Stimulated activated CD8-positive, alpha-beta memory T cell treated with anti-CD3 and anti-CD28 coated beads, Interleukin-12 subunit alpha, Interleukin-12 subunit beta, amount 100 ng/mL, for 4 hours (primary cell): ENCODE measurements around the gene GALR2.
"Not testable (repeated sequence)": the region's sequence is repeated elsewhere in the genome, so short reads cannot be mapped to it uniquely, and the experiment has no call there.

ENCODE experiments used
- DNase-seq: peaks from one replicate; pipeline ENCODE4 v3.0.0-alpha.2; 2020; ENCODE audit warnings: low read depth

The GALR2 gene, protein sequence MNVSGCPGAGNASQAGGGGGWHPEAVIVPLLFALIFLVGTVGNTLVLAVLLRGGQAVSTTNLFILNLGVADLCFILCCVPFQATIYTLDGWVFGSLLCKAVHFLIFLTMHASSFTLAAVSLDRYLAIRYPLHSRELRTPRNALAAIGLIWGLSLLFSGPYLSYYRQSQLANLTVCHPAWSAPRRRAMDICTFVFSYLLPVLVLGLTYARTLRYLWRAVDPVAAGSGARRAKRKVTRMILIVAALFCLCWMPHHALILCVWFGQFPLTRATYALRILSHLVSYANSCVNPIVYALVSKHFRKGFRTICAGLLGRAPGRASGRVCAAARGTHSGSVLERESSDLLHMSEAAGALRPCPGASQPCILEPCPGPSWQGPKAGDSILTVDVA

DNA sequence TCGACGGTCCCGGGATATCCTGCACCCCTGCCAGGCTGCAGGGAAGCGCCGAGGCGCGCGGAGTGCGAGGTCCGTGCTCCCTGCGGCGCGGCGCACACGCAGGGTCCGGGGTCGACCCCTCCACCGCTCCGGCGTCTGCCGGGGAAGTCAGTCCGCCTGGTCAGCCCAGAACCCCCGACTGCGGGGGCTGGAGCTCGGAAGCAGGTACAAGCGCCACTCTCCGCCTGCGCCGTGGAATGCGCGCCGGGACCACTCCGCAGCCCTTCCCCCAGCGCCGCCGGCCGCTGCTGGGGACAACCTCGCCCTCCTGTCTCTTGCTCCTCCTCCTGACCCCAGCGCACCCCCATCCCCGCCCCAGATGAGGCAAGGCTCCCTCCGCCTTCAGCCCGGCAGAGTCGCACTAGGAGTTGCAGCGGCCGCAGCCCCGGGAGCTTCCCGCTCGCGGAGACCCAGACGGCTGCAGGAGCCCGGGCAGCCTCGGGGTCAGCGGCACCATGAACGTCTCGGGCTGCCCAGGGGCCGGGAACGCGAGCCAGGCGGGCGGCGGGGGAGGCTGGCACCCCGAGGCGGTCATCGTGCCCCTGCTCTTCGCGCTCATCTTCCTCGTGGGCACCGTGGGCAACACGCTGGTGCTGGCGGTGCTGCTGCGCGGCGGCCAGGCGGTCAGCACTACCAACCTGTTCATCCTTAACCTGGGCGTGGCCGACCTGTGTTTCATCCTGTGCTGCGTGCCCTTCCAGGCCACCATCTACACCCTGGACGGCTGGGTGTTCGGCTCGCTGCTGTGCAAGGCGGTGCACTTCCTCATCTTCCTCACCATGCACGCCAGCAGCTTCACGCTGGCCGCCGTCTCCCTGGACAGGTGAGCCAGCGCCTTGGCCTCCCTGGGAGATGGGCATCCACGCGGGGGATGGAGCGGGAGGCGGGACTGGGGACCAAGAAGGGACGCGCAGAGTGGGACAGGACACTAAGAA, at the start of gene GALR2:
GALR2 (plus strand) TSS at position 392 of the 974 bp plus-strand sequence; CDS start at position 495, 103 bp downstream.
- DNase-seq = no peak

DNA sequence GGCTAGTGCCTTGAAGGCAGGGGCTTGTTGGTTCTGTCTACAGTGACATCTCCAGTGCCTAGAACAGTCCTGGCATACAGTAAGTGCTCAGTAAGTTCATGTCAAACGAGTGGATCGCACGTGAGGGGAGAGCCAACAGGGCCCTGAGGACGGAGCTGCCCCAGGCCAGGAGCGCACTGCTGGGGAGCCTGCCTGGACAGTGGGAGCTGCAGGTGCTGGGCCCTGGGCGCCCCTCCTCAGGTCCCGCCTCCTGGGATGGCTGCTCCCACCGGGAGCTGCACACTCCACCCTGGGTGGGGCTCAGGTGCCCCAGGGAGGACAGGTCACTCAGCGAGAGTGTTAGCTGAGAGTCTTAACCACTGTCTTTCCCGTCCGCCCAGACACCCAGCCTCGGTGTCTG, 49.3 kb upstream of the GALR2 start:
- no peak for DNase-seq

DNA sequence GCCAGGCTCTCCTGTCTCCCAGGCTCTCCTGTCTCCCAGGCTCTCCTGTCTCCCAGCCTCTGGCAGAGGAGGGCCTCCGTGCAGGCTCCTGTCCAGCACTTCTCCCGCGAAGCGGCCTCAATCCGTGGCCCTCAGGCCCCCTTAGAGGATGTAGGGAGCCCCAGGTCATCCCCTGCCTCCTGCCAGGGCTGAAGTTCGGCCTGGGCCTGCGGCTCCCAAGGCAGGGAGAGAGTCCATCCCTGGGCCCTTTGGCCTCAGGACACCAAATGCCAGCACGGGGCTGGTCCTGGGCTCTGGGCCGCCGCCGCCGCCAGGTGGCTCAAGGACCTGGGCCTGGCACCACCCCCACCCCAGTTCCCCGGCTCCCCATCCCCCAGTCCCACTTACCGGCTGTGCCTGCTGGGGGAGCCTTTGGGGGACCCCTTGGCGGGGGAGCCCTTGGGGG, 47.8 kb upstream of the GALR2 start:
- no peak for DNase-seq

DNA sequence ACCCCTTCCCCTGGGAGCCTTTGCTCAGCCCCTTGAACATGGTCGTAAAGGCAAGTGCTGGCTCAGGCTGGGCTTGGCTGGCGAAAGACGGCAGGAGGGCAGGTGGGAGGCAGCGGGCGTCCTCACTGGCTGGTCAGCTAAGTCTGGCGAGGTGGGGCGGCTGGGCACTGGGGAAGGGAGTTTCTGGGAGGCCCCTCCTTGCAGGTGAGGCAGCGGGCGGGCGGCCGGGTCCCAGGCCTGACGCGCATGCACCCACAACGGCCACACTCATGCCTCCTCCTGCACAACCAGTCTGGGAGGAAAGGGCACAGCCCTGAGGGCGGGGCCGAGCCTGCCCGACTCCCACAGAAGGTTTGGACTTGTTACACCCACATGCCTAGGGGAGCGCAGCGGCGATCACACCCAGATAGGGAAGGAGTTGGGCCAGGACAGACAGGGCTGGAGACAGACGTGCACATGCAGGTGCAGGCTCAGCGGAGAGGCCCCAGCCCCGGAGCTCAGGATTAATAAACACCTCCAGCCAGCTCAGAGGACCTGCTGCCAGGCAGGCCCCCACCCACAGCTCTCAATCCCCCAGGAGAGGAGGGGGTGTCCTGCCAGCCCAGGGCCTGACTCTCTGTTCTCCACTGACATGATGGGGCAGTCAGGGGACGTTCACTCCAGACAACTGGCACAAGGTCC, 47.3 kb upstream of the GALR2 start, which contains the start of gene EVPL:
EVPL (minus strand) TSS at position 148 of the 681 bp plus-strand sequence; CDS start at position 40, 108 bp downstream.
- no peak for DNase-seq

DNA sequence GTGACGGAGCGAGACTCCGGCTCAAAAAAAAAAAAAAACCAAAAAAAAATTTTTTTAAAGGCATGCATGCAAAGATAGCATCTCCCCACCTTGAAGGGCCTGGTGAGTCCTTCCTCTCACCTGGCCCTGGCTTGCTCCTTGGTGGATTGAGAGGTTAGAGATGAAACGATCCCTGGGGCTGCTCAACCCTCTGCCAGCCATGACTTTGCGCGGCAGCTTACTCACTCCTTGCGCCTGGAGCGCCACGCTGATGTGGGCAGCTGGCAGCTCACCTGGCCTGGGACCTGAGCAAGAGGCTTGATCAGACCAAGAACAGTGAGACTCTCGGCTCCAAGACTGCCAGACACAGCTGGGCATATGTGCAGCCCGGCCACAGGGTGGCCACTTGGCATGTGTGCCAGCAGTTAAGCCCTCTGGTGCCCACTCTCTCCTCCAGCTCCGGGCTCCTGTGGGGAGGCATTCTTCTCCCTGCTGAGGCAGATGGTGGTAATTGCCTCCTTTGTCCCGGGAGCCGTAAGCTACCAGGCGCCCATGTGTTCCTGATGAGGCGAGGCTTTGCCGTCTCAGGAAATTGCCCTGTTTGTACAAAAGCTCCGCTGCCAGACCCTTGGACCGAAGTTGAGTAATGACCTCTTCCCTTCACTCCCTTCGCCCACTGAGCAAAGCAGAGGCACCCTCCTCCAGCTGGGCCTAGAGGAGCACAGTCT, 42.4 kb upstream of the GALR2 start:
- DNase-seq = no peak

DNA sequence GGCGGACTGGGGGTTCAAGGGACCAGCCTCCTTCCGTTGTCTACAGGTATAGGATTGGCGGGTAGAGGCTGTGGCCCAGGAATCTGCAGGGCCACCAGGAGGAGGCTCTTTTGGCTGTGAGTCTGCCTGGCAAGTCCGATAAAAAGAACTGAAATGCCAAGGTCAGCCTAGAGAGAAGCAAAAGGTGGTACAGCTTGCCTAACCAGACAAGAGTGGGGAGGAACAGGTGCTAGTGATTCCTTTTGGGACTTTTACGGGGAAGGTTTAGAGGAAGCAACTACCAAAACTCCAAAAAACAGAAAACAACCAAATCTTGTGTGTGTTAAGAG, 41.8 kb upstream of the GALR2 start:
- no peak for DNase-seq

DNA sequence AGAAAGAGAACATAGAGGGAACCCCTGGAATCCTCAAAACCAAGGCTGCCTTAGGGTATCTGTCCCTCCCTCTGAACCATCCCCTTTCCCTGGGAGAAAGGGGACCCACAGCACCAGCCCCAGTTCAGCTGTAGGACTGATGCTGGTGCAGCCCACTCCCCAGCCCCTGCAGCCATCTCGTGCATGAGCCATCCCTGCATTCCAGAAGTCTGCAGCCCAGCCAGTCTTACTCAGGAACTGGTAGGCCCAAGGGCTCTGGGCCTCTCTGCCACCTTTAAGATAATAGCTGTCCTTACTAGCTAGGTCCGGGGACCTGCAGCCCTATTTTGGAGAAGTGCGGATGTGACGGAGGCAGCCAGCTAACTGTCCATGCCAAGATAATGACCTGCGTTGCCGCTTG, 41.4 kb upstream of the GALR2 start:
- no peak for DNase-seq

DNA sequence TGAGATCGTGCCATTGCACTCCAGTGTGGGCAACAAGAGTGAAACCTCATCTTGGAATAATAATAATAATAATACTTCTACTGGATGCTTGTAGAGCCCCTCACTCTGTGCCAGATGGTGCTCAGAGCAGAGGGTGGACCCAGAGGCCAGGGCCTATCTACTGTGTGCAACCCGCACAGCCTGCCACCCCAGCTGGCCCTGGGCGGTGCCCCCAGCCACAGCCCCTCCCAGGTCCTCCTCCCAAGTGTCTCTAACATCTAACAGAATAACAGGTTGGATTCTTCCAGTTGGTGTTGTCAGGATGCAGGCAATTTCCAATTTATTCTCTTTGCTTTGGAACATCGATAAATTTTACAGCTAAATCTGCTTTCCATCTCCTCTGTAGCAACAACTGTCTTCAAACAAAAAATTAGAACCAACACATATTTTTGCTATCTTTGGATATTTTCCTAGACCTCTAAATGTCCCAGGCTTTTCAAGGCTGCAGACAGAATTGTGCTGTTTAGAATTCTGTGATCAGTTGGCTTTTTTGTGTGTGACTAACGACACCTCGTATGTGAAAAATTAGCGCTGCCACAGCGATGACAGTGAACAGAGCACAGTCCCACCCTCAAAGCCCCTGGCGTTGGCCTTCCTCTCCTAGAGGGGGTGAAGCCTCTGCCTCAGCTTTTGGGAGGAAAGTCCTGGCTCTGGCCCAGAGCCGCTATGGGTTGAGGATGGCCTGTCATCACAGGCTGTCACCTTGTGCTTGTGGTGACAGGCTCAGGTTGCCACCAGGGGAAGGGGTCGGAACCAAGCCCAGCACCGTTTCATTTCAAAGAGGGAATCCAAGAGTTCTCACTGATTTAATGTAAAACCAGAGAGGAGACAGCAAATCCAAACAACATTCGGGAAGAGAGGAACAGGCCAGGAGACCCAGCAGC, 39.9 kb upstream of the GALR2 start:
- DNase-seq = no peak

DNA sequence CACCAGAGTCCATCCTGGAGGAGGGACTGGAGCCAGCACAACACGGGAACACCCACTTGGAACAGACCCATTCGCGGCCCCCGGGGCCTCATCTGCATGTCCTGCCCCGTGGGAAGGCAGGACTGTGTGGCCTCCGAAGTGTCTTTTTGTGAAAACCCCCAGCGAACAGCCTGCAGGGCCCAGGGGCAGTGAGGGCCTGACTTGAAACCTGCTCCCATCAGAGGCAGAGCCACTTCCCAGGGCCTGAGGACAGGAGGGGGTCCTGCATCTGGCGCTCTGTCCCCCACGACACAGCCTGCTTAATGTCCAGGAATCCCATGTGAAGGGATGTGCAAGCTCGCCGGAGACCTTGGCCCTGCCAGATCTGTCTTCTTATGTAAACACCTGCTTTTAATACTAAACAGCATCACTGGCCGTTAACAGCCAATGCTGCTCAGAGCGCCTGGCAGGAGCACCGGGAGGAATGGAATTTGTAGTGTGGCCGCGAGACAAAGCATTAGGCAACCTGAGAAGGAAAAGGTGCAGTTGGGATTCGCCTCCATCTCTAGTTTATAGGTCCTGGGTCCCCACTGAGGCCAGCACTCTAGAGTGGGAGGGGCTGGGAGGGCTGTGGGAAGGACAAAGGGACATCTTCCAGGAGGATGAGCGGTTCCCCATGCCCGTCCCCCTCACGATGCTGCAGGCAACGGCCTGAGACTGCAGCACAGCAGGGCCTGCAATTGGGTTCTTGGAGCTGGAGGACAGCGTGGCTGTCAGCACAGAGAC, 37.9 kb upstream of the GALR2 start:
- no peak for DNase-seq

DNA sequence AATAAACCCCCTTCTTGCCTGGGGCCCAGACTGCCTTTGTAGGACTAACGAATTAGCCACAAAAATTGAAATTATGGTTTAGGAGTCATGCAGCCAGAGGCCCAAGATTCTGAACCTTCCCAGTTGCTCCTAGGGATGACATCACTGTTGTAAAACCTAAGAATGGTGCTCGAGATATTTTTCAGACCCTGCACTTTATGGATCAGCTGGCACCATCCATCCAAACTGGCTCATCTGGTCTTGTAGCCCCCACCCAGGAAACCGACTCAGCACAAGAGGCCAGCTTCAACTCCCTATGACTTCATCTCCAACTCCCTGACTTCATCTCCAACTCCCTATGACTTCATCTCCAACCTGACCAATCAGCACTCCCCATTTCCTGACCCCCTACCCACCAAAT, 36.5 kb upstream of the GALR2 start:
- DNase-seq = no peak

DNA sequence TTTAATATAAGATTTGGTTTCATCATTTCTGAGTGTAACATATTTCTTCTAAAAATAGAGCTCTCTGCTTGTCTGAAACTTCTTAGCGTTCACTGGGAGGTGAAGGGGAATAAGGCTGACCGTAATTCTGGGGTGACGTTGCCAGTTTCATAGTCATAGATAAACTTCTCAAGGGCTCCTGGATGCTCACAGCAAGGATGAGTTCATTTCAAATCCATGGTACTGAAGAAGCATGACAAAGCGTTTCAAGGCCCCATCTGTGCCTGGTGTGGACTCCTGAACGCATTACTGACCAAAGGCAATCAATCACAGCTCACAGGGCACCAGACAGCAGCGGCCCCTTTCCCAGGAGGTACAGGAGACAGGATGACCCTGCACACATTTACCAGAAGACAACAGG, 35.5 kb upstream of the GALR2 start:
- DNase-seq = no peak

DNA sequence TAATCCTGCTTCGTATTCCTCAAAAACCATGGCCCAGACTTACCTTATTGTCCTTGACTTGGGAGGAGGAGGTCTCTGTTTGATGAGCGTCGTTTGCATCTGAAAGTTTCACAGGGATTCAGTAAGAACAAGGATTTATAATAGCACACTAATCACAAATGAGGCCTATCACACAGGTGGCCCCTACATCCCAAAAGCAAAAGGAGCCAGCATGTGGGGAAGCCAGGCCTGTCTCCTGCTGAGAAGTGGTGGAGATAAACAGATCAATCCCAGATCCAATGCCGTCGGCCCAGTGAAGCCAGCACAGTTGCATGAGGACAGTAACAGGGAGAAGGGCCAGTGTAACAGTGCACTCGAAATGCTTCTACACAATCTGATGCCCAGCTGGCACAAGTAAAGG, 34.2 kb upstream of the GALR2 start:
- DNase-seq = no peak

DNA sequence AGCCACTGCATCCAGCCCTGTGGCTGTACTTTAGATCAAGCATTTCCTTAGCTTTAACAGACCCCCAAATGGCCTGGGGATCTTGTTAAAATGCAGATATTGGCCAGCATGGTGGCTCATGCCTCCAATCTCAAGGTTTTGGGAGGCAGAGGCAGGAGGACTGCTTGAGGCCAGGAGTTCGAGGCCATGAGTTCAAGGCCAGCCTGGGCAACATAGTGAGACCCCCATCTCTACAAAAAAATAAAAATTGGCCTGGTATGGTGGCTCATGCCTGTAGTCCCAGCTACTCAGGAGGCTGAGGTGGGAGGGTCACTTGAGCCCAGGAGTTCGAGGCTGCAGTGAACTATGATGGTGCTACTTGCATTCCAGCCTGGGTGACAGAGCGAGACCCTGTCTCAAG, 31.7 kb upstream of the GALR2 start:
- not testable (repeated sequence) for DNase-seq

DNA sequence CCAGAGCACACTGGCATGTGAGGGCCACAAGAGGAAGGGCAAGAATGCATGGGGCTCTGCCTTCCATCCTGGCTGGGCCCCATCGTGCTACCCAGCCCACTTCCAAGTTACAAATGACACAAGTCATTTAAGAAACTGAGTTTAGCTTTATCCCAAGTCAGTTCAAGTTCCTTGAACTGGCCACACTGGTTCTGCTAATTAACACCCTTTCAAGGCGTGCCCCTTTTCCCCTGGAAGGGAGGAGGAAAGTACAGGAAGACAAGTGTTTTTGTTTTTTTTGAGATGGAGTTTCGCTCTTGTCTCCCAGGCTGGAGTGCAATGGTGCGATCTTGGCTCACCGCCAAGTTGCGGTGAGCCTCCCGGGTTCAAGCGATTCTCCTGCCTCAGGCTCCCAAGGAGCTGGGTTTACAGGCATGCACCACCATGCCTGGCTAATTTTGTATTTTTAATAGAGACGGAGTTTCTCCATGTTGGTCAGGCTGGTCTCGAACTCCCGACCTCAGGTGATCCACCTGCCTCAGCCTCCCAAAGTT, 30.0 kb upstream of the GALR2 start:
- not testable (repeated sequence) for DNase-seq

DNA sequence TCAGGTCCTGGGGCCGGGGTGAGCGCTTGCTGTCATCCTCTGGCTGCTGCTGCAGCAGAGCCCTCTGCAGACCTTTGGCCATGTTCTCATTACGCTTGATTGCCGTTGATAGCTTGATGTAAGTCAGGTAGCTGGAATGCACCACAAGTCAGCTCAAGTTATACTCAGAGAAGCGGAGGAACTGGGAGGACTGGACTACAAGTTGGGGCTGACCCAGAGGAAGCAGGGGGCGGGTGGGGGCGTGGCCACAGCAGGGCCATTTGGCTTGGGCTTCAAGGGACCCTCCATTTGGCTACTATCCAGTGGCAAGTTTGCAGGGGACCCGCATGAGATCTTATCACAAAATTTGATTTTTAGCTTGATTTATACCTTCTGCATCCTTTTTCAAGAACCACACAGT, 28.5 kb upstream of the GALR2 start:
- DNase-seq = no peak

DNA sequence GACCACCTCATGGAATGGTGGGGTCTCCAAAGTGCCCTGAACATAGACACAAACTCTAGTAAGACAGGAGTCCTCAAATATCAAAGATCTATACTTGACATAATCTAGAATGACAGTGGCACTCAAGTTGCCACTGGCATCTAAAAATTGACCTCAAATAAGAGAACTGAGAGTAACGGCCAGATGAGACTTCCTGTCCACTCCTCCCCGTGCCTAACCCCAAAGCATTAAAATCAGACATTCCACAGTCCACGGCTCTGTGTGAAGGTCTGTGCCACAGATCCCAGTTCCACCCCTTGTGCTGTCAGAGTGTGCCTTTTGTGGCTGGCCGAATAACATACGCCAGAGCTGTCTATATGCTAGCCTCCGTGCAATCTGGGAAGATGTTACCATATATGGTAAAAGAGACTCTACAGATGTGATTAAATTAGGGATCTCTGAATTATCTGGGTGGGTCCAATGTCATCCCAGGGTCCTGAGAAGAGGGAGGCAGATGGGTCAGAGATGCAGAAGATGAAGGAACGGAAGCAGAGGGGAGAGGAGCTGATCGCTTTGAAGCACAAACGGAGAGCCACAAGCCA, 26.5 kb upstream of the GALR2 start:
- no peak for DNase-seq

DNA sequence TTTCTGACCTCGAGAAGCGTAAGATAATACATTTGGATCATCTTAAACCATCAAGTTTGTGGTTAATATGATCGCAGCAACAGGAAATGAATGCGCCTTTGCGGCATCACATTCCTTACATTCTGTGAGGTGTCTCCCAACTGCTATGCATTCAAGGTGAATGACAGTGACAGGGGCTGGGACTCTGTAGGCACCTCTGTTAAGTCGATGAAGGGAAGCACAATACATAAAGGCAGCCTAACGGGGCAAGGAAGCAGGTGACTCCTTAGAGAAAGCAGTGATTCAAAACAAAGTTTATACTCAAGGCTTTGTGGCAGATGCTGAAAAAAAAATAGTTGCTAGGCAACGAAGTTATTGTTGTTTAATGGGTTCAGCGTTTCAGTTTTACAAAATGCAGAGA, 25.9 kb upstream of the GALR2 start:
- no peak for DNase-seq

DNA sequence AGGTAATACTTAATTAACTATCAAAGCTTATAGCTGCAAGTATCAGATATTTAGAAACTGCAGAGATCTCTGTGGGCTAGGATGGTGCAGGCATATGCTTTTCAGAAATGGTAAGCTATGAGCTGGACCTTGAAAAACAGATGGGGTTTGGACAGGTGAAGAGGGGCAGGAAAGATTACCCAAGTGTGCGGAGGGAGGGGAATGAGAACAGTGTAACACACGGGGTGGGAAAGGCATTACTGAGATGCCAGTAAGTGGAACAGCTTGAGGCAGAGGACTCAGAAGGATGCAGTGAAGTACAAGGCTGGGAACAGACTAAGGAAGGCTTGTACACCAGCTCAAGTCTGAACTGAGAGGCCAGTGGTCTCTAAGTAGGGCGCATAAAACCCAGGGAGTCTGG, 25.3 kb upstream of the GALR2 start:
- DNase-seq = no peak

DNA sequence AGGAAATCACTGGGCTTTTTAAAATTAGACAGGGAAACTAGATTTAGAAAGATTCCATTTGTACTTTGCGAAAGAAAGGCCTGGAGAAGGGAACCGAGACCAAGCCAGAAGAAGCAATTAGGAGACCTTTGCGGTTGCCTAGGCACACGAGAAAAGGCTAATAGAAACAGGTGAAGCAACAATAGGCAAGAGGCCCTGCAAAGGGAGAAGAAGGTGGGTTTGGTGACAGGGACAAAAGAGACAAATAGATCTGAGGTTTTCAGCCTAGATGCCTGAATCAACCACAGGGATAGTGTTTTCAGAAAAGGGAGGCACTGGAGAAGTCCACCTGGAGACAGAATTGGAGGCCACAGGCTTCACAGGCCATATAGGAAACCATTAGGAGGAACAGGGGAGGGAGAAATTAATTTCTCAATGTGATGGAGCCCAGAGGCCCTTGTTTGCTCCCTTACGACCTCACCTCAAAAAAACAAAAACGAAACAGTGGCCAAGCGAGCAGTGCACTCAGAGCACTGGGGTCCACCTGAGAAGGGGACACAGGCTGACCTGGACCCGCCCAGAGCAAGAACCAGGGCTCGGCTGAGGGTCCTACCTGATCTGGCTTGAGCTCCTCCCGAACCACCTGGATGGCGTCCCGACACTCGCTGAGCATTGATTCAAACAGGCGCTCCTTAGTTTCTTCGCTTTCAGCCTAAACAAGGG, 24.6 kb upstream of the GALR2 start:
- DNase-seq = no peak
